Epithelial cell of proximal tubule (primary cell): ENCODE measurements around the gene IL12A. TPM values are rescaled to one million over a fixed set of nuclear protein-coding genes. Genes with fewer than 3 reads are reported as not detected.

Source experiments
- DNase-seq: peaks from one replicate; pipeline ENCODE4 v3.0.0-alpha.2; 2011; ENCODE audit warnings: low read depth
- H3K4me3 ChIP-seq: 2 replicates; pipeline ENCODE4 v1.5.1; 2011; ENCODE audit warnings: low read depth, mild to moderate bottlenecking, low read length
- CTCF ChIP-seq: conservative IDR thresholded peaks from 2 replicates; pipeline ENCODE4 v1.5.1; 2012; ENCODE audit warnings: low read depth, mild to moderate bottlenecking, low read length
- total RNA-seq: library from RNA; depleted of rRNA; stranded (reverse); fragments of >200 nt; gene quantifications from 2 replicates; pipeline ENCODE4 v1.2.3, GENCODE V29; 2015

The IL12A gene
- total RNA-seq, 1 donor from 2014 or later = 8.1 TPM

GRCh38 chr3:160001850-160002623 is 13.4 kb downstream of the IL12A start:
- no peak overlapping the region for H3K4me3 ChIP-seq
- TF ChIP-seq CTCF = no peak
- no peak for DNase-seq

DNA sequence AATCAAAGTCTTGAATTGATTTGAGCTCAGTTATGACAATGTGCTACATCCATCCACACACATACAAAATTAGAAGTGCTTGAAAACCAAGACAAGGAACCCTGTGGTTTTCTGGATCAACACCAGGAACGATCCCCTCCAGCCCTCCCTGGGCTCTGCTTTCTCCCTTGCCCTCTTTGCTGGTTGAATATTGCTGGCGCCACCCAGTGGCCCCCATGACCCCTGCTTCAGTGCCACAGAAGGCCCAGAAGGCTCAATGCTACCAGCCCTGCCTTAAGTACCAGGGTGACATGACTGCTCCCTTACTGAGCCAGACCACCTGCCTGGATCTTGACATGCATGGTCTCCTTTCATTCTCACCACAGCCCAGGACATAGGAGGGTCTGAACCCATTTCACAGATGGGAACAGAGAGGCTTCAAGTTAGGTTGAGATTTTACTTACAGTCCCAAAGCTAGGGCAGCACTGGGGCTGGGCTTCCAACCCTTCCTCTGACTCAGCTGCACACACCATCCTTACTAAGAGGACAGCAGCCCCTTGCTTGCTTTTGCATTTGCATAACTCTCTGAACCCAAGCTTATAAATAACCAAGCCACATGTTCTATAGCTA is 15.0 kb downstream of the IL12A start:
- no peak overlapping the region for H3K4me3 ChIP-seq
- no peak for DNase-seq
- TF ChIP-seq CTCF = peak; percentile 76

- H3K4me3 ChIP-seq = no peak overlapping the region
- no peak for DNase-seq
- no peak for TF ChIP-seq CTCF
Measured at GRCh38 chr3:160005004-160005403, 16.4 kb downstream of the IL12A start.

DNA sequence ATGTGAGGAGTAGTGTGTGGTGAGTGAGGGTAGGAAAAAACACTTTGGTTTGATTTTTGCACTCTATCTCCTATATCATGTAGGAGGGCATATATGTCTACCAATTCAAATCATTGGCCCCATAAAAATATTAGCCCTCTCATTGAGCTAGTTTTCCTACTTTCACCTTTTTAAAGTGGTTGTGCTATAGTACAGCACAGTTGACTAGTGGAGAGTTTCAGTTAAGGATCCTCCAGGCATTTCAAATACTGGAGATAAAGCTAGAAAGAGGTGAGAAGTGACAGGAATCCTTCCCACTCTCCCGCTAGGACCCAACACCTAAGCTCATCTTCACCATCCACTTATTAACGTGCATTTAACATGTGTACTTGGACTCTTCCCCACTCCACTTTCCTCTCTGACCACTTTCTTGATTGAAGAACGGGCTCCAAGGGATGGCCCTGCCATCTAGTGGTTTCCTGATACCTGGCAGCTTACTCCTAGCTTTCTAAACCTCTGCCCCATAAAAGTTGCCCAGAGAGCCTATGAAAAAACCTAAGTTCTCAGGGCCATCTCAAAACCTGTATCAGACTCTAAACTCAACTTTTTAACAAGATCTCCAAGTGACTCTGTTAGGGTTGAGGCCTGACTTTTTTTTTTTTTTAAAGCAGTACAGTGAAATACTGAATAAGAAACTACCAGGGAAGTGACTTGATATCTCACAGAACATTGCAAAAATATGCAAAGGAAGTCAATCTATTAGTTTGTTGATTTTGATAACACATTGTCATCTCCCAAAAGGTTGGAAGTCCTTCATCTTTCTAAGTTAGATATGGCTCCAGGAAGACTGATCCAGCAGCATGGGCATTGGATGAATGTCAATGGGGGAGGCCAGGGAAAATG is 17.9 kb downstream of the IL12A start:
- TF ChIP-seq CTCF = peak; percentile 98
- no peak overlapping the region for H3K4me3 ChIP-seq
- no peak for DNase-seq

DNA sequence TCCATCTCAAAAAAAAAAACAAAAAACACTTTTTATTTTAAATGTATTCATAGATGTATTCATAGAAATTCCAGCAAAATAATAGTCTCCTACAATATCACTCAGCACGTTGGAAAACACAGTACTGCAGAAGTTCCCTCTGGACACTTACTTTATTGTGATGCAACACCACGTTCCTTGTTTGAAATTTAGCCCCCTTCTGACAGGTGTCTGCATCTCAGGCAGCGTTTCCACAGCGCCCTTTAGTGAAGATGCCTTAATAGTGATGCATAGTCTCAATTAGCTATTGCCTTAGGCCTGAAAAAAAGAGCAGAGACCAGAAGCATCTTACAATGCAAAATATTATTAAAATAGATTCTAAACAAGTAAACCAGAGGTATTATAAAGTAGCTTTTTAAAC is 20.3 kb downstream of the IL12A start:
- no peak overlapping the region for H3K4me3 ChIP-seq
- no peak for DNase-seq
- no peak for TF ChIP-seq CTCF

- no peak for DNase-seq
- no peak overlapping the region for H3K4me3 ChIP-seq
- no peak for TF ChIP-seq CTCF
Measured at GRCh38 chr3:160009525-160009924, 20.9 kb downstream of the IL12A start.
